SK-N-SH treated with all-trans-retinoic acid at 6 μM for 48 hours (cell line): Measurements from ENCODE around the gene CT47C1.
A peak's percentile ranks its signal among the peaks of the same experiment; 100 is the strongest.

Source experiments
- ATAC-seq: fragments of 200-7000 bp; cut with Tn5 transposase; 3 replicates; pipeline ENCODE4 v1.9.1; 2020; ENCODE audit warnings: mild to moderate bottlenecking, moderate library complexity
- ARNTL ChIP-seq: fragments of 450-650 bp; formaldehyde crosslinking; IDR thresholded peaks from 2 replicates; pipeline ENCODE4 v1.5.0; 2020; ENCODE audit warnings: low read depth, mild to moderate bottlenecking, moderate library complexity, borderline replicate concordance
- BACH2 ChIP-seq: fragments of 250-450 bp; sonication (Bioruptor Pico); IDR thresholded peaks from 2 replicates; pipeline ENCODE4 v1.9.0; 2021; ENCODE audit warnings: mild to moderate bottlenecking, borderline replicate concordance
- CREB5 ChIP-seq: fragments of 250-450 bp; sonication (Bioruptor Pico); IDR thresholded peaks from 2 replicates; pipeline ENCODE4 v1.5.1; 2020; ENCODE audit warnings: low read depth, mild to moderate bottlenecking, moderate library complexity
- CSDC2 ChIP-seq: fragments of 250-450 bp; sonication (Bioruptor Pico); IDR thresholded peaks from 2 replicates; pipeline ENCODE4 v1.5.0; 2020; ENCODE audit warnings: mild to moderate bottlenecking, moderate library complexity
- CSRNP3 ChIP-seq: fragments of 250-450 bp; sonication (Bioruptor Pico); IDR thresholded peaks from 2 replicates; pipeline ENCODE4 v1.5.1; 2021; ENCODE audit warnings: mild to moderate bottlenecking, moderate library complexity
- ESRRG ChIP-seq: fragments of 250-450 bp; sonication (Bioruptor Pico); IDR thresholded peaks from 2 replicates; pipeline ENCODE4 v1.6.1; 2021; ENCODE audit warnings: mild to moderate bottlenecking
- GLIS3 ChIP-seq: fragments of 250-450 bp; sonication (Bioruptor Pico); IDR thresholded peaks from 2 replicates; pipeline ENCODE4 v1.5.0; 2020; ENCODE audit warnings: mild to moderate bottlenecking, moderate library complexity
- ISL1 ChIP-seq: fragments of 250-450 bp; sonication (Bioruptor Pico); IDR thresholded peaks from 2 replicates; pipeline ENCODE4 v2.1.2; 2022; ENCODE audit warnings: mild to moderate bottlenecking, moderate library complexity
- OSR1 ChIP-seq: fragments of 250-450 bp; sonication (Bioruptor Pico); IDR thresholded peaks from 2 replicates; pipeline ENCODE4 v1.8.0; 2022; ENCODE audit warnings: moderate library complexity, mild to moderate bottlenecking, inconsistent platforms
- PATZ1 ChIP-seq: fragments of 250-450 bp; sonication (Bioruptor Pico); IDR thresholded peaks from 2 replicates; pipeline ENCODE4 v1.8.0; 2020; ENCODE audit warnings: mild to moderate bottlenecking, moderate library complexity, borderline replicate concordance
- POU6F1 ChIP-seq: fragments of 250-450 bp; sonication (Bioruptor Pico); IDR thresholded peaks from 2 replicates; pipeline ENCODE4 v1.8.0; 2021; ENCODE audit warnings: low read depth, mild to moderate bottlenecking, moderate library complexity, borderline replicate concordance
- SNAI2 ChIP-seq: fragments of 250-450 bp; sonication (Bioruptor Pico); IDR thresholded peaks from 2 replicates; pipeline ENCODE4 v1.5.0; 2020; ENCODE audit warnings: mild to moderate bottlenecking, moderate library complexity
- TOX ChIP-seq: fragments of 250-450 bp; sonication (Bioruptor Pico); IDR thresholded peaks from 2 replicates; pipeline ENCODE4 v1.8.0; 2021; ENCODE audit warnings: mild to moderate bottlenecking, moderate library complexity, borderline replicate concordance
- TSHZ2 ChIP-seq: fragments of 250-450 bp; sonication (Bioruptor Pico); IDR thresholded peaks from 2 replicates; pipeline ENCODE4 v1.5.0; 2020; ENCODE audit warnings: mild to moderate bottlenecking, moderate library complexity
- ZC3H10 ChIP-seq: fragments of 250-450 bp; sonication (Bioruptor Pico); IDR thresholded peaks from 2 replicates; pipeline ENCODE4 v1.5.1; 2021; ENCODE audit warnings: mild to moderate bottlenecking, moderate library complexity
- ZFP3 ChIP-seq: fragments of 250-450 bp; sonication (Bioruptor Pico); IDR thresholded peaks from 2 replicates; pipeline ENCODE4 v1.5.0; 2020; ENCODE audit warnings: mild to moderate bottlenecking, moderate library complexity
- ZFP30 ChIP-seq: fragments of 450-650 bp; formaldehyde crosslinking; IDR thresholded peaks from 2 replicates; pipeline ENCODE4 v1.5.0; 2022; ENCODE audit warnings: mild to moderate bottlenecking, moderate library complexity
- ZNF565 ChIP-seq: fragments of 450-650 bp; formaldehyde crosslinking; conservative IDR thresholded peaks from 2 replicates; pipeline ENCODE4 v1.5.0; 2020; ENCODE audit warnings: low read depth, mild to moderate bottlenecking, moderate library complexity
- ZNF70 ChIP-seq: fragments of 450-650 bp; formaldehyde crosslinking; IDR thresholded peaks from 2 replicates; pipeline ENCODE4 v1.5.0; 2020; ENCODE audit warnings: mild to moderate bottlenecking, moderate library complexity
- ZNF8 ChIP-seq: fragments of 450-650 bp; formaldehyde crosslinking; IDR thresholded peaks from 2 replicates; pipeline ENCODE4 v1.5.0; 2020; ENCODE audit warnings: mild to moderate bottlenecking, moderate library complexity

CT47C1 gene

GRCh38 chrX:119045884-119046283 is 26.9 kb upstream of the CT47C1 start:
- ATAC-seq: no peak
- no peak for TF ChIP-seq TSHZ2 (CRISPR knock-in tag)
- TF ChIP-seq ZNF565: no peak

- TF ChIP-seq CREB5 (CRISPR knock-in tag) (no peak), OSR1 (no peak), ESRRG (CRISPR knock-in tag) (no peak), TSHZ2 (CRISPR knock-in tag) (no peak), PATZ1 (CRISPR knock-in tag) (no peak), ARNTL (CRISPR knock-in tag) (no peak), ISL1 (CRISPR knock-in tag) (no peak), ZC3H10 (CRISPR knock-in tag) (no peak), SNAI2 (CRISPR knock-in tag) (no peak), BACH2 (CRISPR knock-in tag) (no peak), GLIS3 (no peak), ZNF565 (no peak), POU6F1 (no peak), ZFP3 (CRISPR knock-in tag) (no peak), TOX (CRISPR knock-in tag) (no peak), CSRNP3 (no peak), ZNF8 (no peak), ZFP30 (no peak), ZNF70 (no peak), CSDC2 (CRISPR knock-in tag) (no peak)
- ATAC-seq: peak; percentile 78
Measured at GRCh38 chrX:119055687-119056086, 17.1 kb upstream of the CT47C1 start.
